Thoracic aorta (tissue), 2 donors: ENCODE measurements around the gene CACNA2D4. TPM values are rescaled to one million over a fixed set of nuclear protein-coding genes. Genes with fewer than 3 reads are reported as not detected.

Source experiments
- ATAC-seq: fragments of 150-250 bp; one replicate; pipeline ENCODE4 v1.8.0; 2017; ENCODE audit warnings: low read depth; ENCODE audit not compliant: insufficient number of reproducible peaks, low FRiP score
- DNase-seq: peaks from one replicate; pipeline ENCODE4 v3.0.0-alpha.2; 2020; ENCODE audit warnings: low spot score
- H3K27ac ChIP-seq, 2 donors: fragments of 200-600 bp; sonication (generic); 1 replicate in 1 of 2; 2 replicates in 1 of 2; pipeline ENCODE4 v1.5.1; 2016; ENCODE audit warnings: mild to moderate bottlenecking in 2 of 2, moderate library complexity in 2 of 2
- H3K27me3 ChIP-seq: fragments of 200-600 bp; sonication (generic); replicated peaks from 2 replicates; pipeline ENCODE4 v1.6.0; 2016; ENCODE audit warnings: mild to moderate bottlenecking; ENCODE audit not compliant: insufficient read depth
- H3K36me3 ChIP-seq: fragments of 200-600 bp; sonication (generic); one replicate; pipeline ENCODE4 v1.5.1; 2016
- H3K4me1 ChIP-seq, 2 donors: fragments of 200-600 bp; sonication (generic); 1 replicate in 1 of 2; 2 replicates in 1 of 2; pipeline versions ENCODE4 v1.5.1 to v1.6.0; 2016; ENCODE audit warnings: low read depth in 2 of 2, mild to moderate bottlenecking in 1 of 2; ENCODE audit not compliant: control insufficient read depth in 1 of 2
- H3K4me3 ChIP-seq: fragments of 200-600 bp; sonication (generic); 2 replicates; pipeline ENCODE4 v1.5.1; 2016; ENCODE audit warnings: mild to moderate bottlenecking
- H3K9me3 ChIP-seq: fragments of 200-600 bp; sonication (generic); 2 replicates; pipeline ENCODE4 v1.5.1; 2016
- total RNA-seq, 2 donors: library from RNA; depleted of rRNA; stranded (reverse); fragments of >200 nt; gene quantifications; one replicate each; pipeline versions ENCODE4 v1.1.0 to v1.2.3, GENCODE V29; 2016
- TF ChIP-seq, protein P1 (sequence below): fragments of 200-600 bp; sonication (generic); IDR thresholded peaks from one replicate; pipeline ENCODE4 v1.5.1; 2019; ENCODE audit warnings: antibody characterized with exemption

CACNA2D4 gene
- total RNA-seq, 2 donors from 2014 or later: 8.7 to 12.3 TPM

DNA sequence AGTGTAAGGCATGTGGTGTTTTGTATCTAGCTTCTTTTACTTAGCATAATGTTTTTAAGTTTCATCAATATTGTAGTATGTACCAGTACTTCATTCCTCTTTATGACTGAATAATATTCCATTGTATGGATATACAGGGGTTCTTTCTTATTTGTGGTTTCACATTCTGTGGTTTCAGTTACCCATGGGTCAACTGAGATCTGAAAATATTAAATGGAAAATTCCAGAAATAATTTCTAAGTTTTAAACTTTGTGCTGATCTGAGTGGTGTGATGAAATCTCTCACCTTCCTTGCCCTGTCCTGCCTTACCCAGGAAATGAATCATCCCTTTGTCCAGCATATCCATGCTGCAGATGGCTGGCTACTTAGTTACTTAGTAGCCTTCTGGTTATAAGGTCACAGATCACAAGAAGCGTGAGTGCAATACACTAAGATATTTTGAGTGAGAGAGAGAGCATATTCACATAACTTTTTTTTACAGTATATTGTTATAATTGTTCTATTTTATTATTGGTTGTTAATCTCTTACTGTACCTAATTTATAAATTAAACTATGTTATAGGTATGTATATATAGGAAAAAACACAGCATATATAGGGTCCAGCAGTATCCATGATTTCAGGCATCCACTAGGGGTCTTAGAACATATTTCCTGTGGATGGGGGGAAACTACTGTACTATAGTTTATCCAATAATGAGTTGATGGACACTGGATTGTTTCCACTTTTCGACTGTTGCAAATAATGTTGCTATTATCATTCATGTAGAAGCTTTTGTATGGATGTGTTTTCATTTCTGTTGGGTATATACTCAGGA lies 157.7 kb downstream of the CACNA2D4 start:
- Histone ChIP-seq H3K27me3 (no peaks in the 10 kb centered on the region), H3K4me1 (peaks cover 8 to 14% of the 10 kb centered on the region in 2 donors), H3K4me3 (no peak overlapping the region), H3K36me3 (no peaks in the 10 kb centered on the region), H3K9me3 (no peaks in the 10 kb centered on the region), H3K27ac (no peak overlapping the region)
- TF ChIP-seq, protein P1, sequence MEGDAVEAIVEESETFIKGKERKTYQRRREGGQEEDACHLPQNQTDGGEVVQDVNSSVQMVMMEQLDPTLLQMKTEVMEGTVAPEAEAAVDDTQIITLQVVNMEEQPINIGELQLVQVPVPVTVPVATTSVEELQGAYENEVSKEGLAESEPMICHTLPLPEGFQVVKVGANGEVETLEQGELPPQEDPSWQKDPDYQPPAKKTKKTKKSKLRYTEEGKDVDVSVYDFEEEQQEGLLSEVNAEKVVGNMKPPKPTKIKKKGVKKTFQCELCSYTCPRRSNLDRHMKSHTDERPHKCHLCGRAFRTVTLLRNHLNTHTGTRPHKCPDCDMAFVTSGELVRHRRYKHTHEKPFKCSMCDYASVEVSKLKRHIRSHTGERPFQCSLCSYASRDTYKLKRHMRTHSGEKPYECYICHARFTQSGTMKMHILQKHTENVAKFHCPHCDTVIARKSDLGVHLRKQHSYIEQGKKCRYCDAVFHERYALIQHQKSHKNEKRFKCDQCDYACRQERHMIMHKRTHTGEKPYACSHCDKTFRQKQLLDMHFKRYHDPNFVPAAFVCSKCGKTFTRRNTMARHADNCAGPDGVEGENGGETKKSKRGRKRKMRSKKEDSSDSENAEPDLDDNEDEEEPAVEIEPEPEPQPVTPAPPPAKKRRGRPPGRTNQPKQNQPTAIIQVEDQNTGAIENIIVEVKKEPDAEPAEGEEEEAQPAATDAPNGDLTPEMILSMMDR: no peak
- no peak for ATAC-seq
- DNase-seq: no peak

DNA sequence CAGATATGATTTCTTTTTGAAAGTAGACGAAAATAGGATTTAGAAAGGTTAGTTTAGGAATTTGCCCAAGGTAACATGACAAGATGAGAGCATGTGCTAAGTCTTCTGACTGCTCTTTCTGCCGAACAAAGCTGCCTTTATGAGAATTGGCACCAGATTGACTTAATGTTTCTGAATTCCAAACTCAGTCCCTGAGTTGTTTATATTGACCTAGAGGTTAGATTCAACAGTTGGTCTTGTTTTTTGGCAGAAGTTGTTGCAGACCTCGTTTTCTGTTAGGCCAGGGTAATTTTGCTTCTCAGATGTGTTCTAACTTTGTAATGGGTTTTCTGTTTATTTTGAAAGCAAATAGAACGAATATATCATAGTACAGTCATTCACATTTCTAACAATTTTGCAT lies 159.6 kb downstream of the CACNA2D4 start:
- DNase-seq (no peak), ATAC-seq (no peak)
- no peak overlapping the region for H3K4me3 ChIP-seq
- peaks cover 3% of the 10 kb centered on the region for H3K36me3 ChIP-seq
- no peak overlapping the region for H3K27ac ChIP-seq
- H3K27me3 ChIP-seq: no peaks in the 10 kb centered on the region
- TF ChIP-seq, protein P1: no peak
- peaks cover 8 to 14% of the 10 kb centered on the region in 2 donors for H3K4me1 ChIP-seq
- H3K9me3 ChIP-seq: no peaks in the 10 kb centered on the region

DNA sequence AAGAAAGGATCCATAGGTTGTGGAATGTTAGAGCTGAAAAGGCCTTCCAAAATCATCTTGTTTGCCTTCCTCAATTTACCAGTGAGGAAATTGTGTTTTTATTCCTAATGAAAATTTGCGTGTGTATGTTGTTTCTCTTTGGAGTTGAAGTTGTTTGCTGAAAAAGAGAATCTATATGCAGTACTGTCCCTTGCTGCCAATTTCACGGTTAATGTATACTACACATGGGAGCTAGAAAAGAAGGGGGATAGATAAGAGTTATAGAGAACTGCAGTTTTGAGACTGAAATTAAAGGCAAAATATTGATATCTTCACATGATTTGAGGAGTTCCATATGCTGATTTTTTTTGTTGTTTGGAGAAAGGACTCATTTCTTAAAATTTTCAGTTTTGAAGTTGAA lies 160.1 kb downstream of the CACNA2D4 start:
- TF ChIP-seq, protein P1: no peak
- H3K4me1 ChIP-seq: peaks cover 8 to 14% of the 10 kb centered on the region in 2 donors
- no peak overlapping the region for H3K27ac ChIP-seq
- H3K4me3 ChIP-seq: no peak overlapping the region
- peaks cover 3% of the 10 kb centered on the region for H3K36me3 ChIP-seq
- H3K27me3 ChIP-seq: no peaks in the 10 kb centered on the region
- no peak for DNase-seq
- no peaks in the 10 kb centered on the region for H3K9me3 ChIP-seq
- ATAC-seq: no peak

DNA sequence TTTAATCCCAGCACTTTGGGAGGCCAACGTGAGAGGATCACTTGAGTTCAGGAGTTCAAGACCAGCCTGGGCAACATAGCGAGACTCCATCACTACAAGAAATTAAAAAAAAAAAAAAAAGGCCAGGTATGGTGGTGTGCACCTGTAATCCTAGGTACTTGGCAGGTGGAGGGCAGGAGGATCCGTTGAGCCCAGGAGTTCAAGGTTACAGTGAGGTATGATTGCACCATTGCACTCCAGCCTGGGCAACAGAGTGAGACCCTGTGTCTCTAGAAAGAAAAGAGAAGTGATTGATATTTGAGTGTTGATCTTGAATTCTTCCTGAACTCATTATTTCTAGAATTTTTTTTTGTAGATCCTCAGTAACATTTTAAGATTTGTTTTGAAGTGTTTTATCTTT lies 168.2 kb downstream of the CACNA2D4 start:
- Histone ChIP-seq H3K36me3 (peaks cover 2% of the 10 kb centered on the region), H3K27ac (no peak overlapping the region), H3K27me3 (no peaks in the 10 kb centered on the region), H3K4me3 (no peak overlapping the region), H3K9me3 (peaks cover 5% of the 10 kb centered on the region), H3K4me1 (no peaks in the 10 kb centered on the region)
- ATAC-seq: no peak
- DNase-seq: no peak
- TF ChIP-seq, protein P1: no peak

DNA sequence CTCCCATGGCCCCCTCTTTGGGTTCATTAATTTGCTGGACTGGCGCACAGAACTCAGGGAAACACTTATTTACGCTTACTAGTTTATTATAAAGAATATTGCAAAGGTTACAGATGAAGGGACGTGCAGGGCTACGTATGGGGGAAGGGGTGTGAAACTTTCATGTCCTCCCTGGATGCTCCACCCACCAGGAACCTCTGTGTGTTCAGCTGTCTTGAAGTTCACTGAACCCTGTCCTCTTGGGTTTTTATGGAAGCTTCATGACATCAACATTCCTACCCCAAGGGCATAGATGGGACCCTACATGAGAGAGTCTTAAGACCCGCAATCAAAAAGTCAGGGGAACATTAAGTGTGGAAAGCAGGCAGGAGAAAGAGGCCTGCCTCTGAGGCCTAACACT lies 169.4 kb downstream of the CACNA2D4 start:
- ATAC-seq (no peak), DNase-seq (no peak)
- Histone ChIP-seq H3K36me3 (no peaks in the 10 kb centered on the region), H3K4me1 (no peaks in the 10 kb centered on the region), H3K27ac (no peak overlapping the region), H3K9me3 (peaks cover 5% of the 10 kb centered on the region), H3K27me3 (no peaks in the 10 kb centered on the region), H3K4me3 (no peak overlapping the region)
- TF ChIP-seq, protein P1: no peak
